Mammary epithelial cell (primary cell): Measurements from ENCODE around the gene NCR3LG1.

Experiments used
- CTCF ChIP-seq, 2 donors: IDR thresholded peaks in 1 of 2; conservative IDR thresholded peaks in 1 of 2; 2 replicates each; pipeline ENCODE4 v1.5.1; 2011 to 2012; ENCODE audit warnings: inconsistent platforms in 2 of 2, low read length in 2 of 2, mild to moderate bottlenecking in 2 of 2, control low read depth in 1 of 2, low read depth in 1 of 2; ENCODE audit not compliant: insufficient read depth in 1 of 2; ENCODE audit errors: extremely low read depth in 1 of 2
- EZH2 ChIP-seq: IDR thresholded peaks from 2 replicates; pipeline ENCODE4 v1.6.1; 2012; ENCODE audit warnings: low read length, inconsistent platforms, borderline replicate concordance

GRCh38 chr11:17378655-17379054, 27.1 kb downstream of the NCR3LG1 start:
- no peak for TF ChIP-seq CTCF (conservative IDR thresholded peaks at IDR 0.05 in 1 of 2, IDR thresholded peaks at IDR 0.05 in 1 of 2; ENCODE audit: extremely low read depth in 1 of 2, insufficient read depth in 1 of 2, low read depth in 1 of 2, low read length in 2 of 2)
- no peak for TF ChIP-seq EZH2
